GM21619 (cell line): ENCODE measurements around the gene CASQ1.

Source experiments
- ATAC-seq: cut with Tn5 transposase; IDR thresholded peaks from one replicate; pipeline ENCODE4 v1.9.1; 2021; ENCODE audit not compliant: unreplicated experiment

Gene CASQ1

DNA sequence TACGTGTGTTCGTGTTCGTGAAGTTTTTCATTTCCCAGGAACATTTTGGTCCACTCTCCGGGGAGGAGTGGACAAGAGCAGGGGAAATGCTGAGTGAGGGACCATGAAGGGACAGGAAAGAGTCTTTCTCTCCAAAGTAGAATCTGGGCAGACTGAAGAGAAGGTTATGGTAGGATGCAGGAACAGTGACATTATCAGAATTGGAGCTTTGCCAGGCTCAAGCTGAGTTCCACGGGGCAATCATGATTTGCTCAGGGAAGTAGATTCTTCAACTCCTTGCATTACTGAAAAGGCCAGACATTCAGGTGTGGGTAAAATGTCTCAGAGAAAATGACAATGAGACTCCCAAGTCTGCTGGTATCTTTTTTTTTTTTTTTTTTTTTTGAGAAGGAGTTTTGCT is 22.4 kb upstream of the CASQ1 start:
- no peak for ATAC-seq

DNA sequence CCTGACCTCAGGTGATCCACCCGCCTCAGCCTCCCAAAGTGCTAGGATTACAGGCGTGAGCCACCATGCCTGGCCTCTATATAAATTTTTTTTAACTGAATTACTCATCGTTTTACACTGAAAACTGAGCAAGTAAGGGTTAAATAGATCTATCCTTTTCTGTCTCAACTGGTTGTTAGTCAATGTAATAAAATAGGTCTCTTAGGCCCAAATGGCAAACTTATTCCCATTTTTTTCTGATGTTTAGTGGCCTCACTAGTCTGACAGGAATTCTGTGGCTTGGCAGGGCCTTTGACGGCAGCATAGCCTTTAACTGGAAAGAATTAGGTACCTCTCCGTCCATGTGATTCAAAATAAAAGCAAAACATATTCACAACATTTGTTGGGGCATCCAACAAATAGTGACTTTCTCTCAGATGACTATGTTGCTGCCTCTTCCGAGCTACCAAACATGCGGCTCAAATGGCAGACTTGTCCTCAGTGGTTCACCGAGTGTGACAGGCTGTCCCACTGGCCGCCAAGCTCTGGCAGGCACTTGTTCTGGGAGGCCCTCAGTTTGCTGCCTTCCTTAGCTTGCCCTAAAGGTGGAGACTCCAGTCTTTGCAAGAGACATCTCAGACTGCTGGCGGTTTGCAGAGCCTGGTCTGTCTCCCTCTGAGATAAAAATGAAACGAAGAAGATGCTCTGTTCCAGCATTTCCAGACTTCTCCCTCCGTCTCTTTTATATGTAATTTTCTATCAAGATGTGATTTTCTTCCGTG is 21.6 kb upstream of the CASQ1 start:
- ATAC-seq = no peak

DNA sequence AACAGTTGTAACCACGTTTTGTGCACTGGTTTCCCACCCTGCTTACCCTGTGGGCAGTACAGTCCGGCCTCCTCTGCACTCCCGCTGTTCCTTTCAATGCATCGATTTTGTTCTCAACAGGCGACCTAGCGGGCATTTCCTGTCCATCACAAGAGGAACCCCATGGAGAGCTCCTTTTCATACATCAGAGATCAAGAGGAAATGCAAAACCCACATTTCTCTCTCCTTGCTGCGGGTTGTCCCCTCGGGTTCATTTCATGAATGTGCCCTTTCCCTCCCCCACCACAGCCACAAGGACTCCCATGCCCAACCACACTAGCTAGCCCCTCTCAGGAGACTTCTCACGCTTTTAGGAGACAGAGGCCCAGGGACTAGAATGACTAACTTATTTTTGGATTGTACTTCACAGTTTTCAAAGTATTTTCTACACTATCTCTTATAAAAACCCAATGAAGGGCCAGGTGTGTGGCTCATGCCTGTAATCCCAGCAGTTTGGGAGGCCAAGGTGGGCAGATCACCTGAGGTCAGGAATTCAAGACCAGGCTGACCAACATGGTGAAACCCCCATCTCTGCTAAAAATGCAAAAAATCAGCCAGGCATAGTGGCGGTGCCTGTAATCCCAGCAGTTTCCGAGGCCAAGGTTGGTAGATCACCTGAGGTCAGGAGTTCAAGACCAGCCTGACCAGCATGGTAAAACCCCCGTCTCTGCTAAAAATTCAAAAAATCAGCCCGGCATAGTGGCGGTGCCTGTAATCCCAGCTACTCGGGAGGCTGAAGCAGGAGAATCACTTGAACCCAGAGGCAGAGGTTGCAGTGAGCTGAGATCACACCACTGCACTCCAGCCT is 20.6 kb upstream of the CASQ1 start:
- ATAC-seq = peak; percentile 79

DNA sequence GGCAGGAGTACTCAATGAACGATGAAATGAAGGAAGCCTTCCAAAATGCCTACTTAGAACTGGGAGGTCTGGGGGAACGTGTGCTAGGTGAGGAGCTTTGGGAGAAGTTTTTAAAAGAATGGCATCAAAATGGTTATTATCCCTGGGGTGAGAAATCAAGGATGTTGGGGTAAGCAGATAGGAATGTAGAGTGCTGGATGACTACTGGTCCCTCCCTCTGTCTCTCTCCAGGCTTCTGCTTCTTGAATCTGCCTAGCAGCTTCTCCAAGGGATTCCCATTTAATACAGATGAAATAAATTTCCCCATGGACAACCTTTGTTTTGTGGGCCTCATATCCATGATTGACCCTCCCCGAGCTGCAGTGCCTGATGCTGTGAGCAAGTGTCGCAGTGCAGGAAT is 19.0 kb upstream of the CASQ1 start:
- ATAC-seq = no peak

DNA sequence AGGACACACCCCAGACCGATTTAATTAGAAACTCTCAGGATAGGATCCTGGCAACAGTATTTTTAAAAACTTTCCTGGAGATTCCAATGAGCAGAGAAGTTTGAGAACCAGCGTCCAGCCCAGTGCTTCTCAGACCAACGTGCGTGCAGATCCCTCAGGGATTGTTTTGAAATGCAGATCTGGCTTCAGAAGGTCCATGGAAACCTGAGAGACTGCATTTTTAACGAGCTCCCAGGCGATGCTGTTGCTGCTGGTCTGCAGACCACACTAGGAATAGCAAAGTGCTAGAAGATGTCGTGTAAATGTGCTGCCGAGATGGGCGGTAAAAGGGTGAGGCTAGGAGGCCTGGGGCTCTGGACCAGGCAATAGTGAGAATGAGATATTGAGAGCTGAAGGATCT is 18.4 kb upstream of the CASQ1 start:
- ATAC-seq = no peak

DNA sequence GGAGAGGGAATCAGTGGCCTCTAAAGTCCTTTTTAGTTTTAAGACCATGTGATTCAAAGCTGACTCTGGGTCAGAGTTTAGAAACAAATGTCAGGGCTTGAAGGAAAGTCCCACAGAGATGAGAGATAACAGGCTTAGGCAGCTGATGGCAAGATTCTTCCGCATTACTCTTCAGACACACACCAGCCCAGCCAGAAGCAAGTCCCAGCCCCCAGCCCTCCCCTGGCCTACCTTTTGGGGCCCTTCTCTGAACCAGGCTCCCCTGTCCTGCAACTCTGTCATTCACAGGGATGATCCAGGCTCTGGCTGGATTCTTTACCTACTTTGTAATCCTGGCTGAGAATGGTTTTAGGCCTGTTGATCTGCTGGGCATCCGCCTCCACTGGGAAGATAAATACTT is 13.1 kb upstream of the CASQ1 start:
- ATAC-seq = no peak

DNA sequence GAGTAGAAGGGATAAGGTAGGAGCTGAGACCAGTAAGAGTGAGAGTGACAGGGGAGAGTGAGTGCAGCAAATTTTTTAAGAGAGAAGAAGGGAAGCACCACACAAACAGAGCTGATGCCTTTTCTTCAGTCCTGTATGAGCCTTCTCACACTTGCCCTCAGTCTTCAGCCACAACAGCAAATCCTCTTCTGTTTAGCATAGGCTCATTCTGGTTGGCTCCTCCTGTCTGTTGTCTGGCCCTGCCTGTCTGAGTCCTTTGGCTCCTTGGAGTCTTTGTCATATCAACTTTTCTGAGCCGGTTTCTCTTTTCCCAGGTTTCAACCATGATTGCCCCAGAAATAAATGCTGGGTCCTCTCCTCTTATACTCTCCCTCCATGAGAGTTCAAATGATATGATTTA is 12.7 kb upstream of the CASQ1 start:
- ATAC-seq = no peak

DNA sequence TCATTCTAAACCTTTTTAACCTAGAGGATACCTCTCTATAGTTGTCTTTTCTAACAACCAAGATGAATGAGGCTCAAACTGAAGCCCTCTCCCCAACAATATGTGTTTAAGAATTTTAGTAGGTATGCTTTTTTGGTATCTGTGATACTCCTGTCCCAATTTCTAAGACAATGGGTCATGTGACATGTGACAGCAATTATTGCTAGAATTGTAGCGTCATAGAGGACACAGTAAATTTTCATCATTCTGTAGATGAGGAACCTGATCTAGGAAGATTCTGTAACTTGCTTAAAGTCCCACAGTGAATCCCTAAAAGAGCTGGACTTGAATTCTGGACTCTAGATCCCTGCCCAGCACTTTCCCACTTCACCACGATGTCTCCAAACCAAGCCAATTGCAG is 11.6 kb upstream of the CASQ1 start:
- ATAC-seq = no peak

DNA sequence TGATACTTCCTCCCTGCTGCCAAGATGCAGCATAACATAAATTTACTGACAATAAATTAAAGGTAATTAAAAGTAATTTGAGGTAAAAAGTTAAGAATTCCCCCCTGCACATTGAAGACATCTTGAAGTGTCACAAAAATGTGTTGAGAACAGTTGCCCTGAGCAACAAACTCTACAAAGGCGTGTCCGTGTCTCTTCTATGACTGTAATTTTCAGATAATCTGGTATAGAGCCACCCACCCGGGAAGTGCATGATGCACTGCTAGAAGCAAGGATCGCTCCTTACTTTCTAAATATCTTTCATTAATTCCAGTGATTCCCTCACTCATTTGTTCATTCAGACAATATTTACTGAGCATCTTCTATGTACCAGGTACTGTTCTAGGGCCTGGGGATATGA is 11.0 kb upstream of the CASQ1 start:
- no peak for ATAC-seq

DNA sequence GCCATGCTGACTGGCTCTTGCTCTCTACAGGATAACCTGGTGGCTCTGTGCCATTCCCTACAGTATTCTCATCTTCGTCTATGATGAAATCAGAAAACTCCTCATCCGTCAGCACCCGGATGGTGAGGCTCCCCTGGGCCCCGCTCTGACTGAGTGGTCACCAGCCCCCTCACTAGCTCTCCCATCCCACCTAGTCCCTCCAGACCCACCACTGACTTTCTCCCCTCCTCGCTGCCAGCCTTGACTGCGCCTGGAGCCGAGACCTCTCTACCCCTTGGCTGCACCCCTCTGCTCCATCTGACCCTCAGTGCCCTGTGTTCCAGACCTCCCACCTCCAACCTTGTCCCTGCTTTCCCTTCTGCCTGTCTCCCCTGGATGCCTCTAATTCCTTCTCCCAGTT is 4.1 kb upstream of the CASQ1 start:
- ATAC-seq = no peak

DNA sequence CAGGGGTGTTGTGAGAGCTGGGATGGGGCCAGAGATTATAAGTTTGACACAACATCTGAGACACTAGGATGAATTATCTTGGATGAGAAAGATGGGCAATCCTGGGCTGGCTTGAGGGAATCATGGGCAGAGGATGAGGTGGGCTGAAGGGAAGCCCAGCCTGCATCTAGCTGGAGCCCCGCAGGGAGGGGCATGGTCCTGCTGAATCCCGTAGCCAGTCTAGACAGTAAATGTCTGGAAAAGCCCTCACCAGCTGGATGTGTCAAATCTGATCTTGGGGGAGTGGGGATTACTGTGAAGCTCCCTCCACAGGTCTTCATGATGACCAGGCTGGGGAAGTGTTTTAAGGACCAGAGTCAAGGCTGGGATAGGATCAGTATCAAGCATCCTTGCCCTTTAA is 3.6 kb upstream of the CASQ1 start:
- no peak for ATAC-seq

DNA sequence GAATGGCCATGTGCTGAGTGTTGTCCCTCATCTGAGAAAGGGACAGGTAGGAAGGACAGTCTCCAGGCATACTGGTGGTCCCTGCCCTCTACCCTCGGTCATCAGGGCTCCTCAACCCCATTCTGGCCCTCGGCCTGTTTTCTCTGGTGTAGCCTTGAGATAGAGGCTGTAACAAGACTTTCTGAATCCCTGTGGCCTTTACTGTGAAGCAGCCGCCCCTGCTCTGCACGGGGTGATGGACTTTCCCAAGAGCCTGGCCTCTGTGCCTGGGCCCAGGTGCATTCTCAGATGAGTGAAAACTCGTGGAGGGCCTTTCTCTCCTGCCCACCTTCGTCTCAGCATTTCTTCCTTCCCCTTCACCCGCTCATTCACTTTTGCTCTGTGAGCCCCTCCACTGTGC is 3.0 kb upstream of the CASQ1 start:
- ATAC-seq = no peak

DNA sequence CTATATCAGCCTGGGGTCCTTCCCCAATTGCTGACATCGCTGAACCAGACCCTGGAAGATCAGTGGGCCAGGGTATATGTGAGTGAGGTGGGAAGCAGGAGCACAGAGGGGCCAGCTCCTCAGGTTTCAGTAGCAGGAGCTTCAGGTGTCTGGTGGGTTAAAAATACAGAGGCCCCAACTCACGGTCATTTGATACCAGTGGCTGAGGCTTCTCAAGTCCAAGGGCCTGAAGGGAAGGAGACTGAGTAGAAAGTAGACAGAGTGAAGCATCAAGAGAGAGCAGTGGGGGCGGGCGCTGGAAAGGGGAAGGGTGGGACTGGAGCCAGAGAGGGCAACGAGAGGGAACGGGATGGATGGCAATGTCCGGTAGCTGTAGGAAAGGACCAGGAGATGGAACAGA is 2.0 kb upstream of the CASQ1 start:
- no peak for ATAC-seq

DNA sequence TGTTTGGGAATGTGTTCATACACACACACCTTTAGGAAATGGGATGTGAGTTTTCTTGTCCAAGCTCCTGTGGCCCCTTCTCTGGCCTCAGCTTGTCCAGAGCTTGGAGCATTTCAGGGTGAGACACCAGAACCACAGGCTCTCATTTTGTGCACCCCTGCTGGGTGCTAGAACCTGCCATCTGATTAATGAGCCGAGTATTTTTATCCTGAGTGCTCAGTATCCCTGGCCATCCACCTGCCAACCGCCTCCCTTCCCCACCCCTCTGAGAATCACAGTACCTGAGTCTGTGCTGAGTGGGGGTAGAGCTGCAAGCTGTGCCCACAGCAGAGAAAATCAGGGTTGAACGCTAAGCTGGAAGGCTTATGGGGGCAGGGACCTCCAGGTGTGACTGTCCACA is 1.4 kb downstream of the CASQ1 start:
- no peak for ATAC-seq

DNA sequence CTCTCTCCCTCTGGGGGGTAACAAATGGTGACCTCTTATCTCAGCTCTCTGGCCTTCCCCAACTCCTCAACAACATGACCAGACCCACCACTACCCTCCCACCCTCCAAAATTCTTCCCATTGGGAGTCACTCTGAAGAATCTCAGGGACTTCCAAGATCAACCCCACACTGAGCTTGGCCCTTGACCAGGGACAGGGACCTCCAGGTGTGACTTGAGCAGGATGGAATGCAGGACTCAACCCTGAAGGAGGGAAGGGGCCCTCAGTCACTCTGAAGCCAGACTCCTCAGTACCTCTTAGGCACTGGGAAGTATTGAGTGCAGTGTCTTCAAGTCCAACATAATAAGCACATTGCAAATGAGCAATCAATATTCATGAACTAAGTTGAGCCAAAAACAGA is 1.9 kb downstream of the CASQ1 start:
- no peak for ATAC-seq

DNA sequence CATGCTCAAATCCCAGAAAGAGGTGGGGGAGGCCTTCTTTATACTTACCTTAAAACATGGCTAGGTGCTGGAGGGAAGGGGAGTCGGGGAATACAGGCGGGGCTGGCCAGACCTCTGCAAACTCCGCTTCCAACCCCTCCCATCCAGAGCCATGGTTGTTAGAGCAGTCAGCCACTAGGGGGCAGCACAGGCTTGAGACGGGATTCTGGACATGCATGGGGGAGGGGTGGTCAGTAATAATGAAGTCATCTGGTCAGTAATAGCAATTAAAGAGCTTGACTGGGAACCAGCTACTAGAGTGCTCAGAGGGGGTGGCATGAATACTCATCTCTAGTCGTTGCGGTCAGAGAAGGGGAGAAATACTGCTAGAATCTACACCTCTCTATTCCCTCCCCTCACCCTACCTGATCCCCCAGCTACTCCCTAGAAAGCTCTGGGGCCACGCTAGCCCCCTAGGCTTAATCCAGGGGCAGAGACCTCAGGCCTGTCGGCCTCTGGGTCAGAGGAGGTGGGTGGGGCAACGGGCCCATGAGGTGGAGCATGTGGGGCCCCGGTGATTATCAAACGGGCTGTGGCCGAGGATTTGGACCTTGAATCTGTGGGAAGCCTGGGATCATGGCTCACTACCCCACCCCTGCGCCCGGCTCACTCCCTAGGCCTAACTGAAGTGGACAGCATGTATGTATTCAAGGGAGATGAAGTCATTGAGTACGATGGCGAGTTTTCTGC is 2.9 kb downstream of the CASQ1 start:
- no peak for ATAC-seq

DNA sequence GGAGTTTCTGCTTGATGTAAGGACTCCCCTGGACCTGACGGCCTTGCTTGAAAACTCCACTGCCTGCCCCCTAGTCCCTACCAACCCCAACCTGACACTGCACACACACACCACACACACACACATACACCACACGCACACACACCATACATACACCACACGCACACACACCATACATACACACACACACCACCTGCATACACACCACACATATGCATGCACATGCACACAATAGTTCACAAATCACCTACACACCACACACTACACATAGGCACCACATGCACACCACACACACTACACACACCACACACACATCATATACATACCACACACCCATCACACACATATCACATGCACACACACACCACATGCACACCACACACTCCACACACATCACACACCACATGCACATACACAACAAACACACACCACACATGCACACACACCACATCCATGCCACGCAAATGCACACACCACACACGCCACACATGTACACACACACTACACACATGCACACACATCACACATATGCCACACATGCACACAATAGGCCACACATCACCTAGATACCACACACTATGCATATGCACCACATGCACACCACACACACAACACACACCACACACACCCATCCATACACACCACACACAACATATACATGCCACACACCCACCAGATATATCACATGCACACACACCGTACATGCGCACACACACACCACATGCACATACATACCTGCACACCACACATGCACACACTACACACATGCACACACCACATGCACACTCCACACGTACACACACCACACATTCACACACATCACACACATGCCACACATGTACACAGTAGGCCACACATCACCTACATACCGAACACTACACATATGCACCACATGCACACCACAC is 3.7 kb downstream of the CASQ1 start:
- ATAC-seq = no peak

DNA sequence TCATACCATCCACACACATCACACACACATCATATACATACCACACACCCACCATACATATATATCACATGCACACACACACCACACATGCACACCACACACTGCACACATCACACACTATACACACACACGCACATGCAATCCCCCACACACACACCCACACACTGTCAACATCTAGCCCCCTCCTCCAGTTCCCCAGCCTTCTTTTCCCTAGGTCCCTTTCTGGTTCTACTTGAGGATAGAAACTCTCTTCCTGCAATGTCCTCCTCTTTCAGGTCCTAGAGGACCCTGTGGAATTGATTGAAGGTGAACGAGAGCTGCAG is 4.3 kb downstream of the CASQ1 start:
- no peak for ATAC-seq

DNA sequence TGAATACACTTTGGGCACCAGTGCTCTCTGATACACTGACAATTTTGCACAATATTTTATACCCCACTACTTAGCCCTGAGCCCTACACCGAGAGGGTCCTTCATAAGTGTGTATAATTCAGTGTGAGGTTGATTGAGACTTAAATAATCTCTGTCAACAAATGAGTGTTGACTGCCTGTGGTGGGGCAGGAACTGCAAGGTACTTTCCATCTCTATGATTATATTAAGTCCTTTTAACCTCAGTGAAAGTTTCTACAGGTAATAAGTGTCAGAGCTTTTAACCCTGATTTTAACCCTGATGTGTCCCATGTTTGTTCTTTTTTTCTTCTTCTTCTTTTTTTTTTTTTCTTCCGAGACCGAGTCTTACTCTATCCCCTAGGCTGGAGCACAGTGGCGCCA is 5.8 kb downstream of the CASQ1 start:
- ATAC-seq = no peak

DNA sequence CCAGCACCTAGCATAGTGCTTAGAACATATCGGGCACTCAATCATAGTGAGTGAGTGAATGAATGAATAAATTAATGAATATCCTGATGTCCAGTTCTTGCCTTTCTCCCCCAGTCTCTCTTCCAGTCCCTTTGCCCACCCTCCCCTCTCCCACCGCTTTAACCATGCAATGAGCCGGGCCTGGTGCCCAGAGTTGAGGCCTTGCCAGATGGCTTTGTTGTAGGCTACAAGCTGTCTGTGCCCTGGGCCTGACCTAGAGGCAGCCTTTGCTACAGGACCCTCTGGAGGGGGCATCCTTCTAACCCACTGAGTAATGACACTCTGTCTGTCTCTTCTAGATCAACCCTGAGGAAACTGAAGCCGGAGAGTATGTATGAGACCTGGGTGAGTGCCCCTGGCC is 6.9 kb downstream of the CASQ1 start:
- ATAC-seq = no peak

DNA sequence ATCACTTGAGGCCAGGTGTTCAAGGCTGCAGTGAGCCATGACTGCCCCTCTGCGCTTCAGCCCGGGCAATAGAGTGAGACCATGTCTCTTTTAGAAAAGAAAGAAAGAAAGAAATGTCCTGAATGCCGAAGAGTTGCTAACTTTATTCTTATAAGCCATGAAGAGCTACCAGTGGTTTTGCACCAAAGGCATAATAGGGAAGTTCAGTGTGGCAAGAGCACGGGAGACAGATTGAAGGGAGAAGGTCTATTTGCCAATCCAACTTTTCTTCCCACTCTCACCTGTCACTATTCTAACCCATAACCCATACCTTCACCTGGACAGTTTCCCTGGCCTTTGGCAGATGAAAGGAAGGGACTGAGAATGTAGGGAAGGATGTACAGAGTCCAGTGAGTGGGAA is 10.4 kb downstream of the CASQ1 start:
- no peak for ATAC-seq
